ENCODE data around the gene RNF11.

RNF11 gene

GRCh38 chr1:51234721-51235425 lies 1.2 kb upstream of the RNF11 start:
- H3K27ac ChIP-seq (ENCODE audit: low read depth, low read length), result no peak overlapping the region
- peaks cover 10% of the 10 kb centered on the region; the same call in 1 of the 2 replicates for H4K20me1 ChIP-seq (ENCODE audit: low read depth, low read length)
- no peaks in the 10 kb centered on the region for H3K9me2 ChIP-seq (replicated peaks; ENCODE audit: insufficient read depth, low read length)
- H3F3A ChIP-seq (ENCODE audit: insufficient read depth), result peaks cover 13% of the 10 kb centered on the region
- no peaks in the 10 kb centered on the region for H3K36me3 ChIP-seq (ENCODE audit: low read length)
- no peak overlapping the region for H2AFZ ChIP-seq (ENCODE audit: low read depth, low read length, severe bottlenecking)
- H3K4me2 ChIP-seq (ENCODE audit: low read depth, low read length, poor library complexity, severe bottlenecking), result peak overlapping the region; percentile 90
- peaks cover 3% of the 10 kb centered on the region; the same call in 1 of the 2 replicates for H3K27me3 ChIP-seq (ENCODE audit: low read length)
- no peaks in the 10 kb centered on the region for H3K79me2 ChIP-seq (ENCODE audit: insufficient read depth, low read length)
- no peak overlapping the region for H3K9ac ChIP-seq (ENCODE audit: low read length)
- TF ChIP-seq CTCF (IDR thresholded peaks at IDR 0.05; ENCODE audit: insufficient read depth, low read length, poor library complexity, severe bottlenecking) (no peak), EZH2phosphoT487 (conservative IDR thresholded peaks at IDR 0.05; ENCODE audit: low read length) (no peak)
- no peaks in the 10 kb centered on the region for H3K9me3 ChIP-seq (ENCODE audit: insufficient read depth, low read length)
- H3K4me3 ChIP-seq (ENCODE audit: insufficient read depth, low read length, poor library complexity, severe bottlenecking), result no peak overlapping the region

- Histone ChIP-seq H3F3A (ENCODE audit: insufficient read depth) (peaks cover 13% of the 10 kb centered on the region), H3K27ac (ENCODE audit: low read depth, low read length) (no peak overlapping the region), H3K9me2 (replicated peaks; ENCODE audit: insufficient read depth, low read length) (no peaks in the 10 kb centered on the region), H3K36me3 (ENCODE audit: low read length) (no peaks in the 10 kb centered on the region), H3K79me2 (ENCODE audit: insufficient read depth, low read length) (no peaks in the 10 kb centered on the region), H3K9me3 (ENCODE audit: insufficient read depth, low read length) (no peaks in the 10 kb centered on the region), H4K20me1 (ENCODE audit: low read depth, low read length) (peaks cover 23% of the 10 kb centered on the region; the same call in 1 of the 2 replicates), H3K27me3 (ENCODE audit: low read length) (peaks cover 3% of the 10 kb centered on the region; the same call in 1 of the 2 replicates), H3K4me2 (ENCODE audit: low read depth, low read length, poor library complexity, severe bottlenecking) (peak overlapping the region; percentile 90), H2AFZ (ENCODE audit: low read depth, low read length, severe bottlenecking) (peak overlapping the region; percentile 95), H3K4me3 (ENCODE audit: insufficient read depth, low read length, poor library complexity, severe bottlenecking) (peak overlapping the region; percentile 77), H3K9ac (ENCODE audit: low read length) (peak overlapping the region; percentile 61)
- no peak for TF ChIP-seq CTCF (IDR thresholded peaks at IDR 0.05; ENCODE audit: insufficient read depth, low read length, poor library complexity, severe bottlenecking)
- no peak for TF ChIP-seq EZH2phosphoT487 (conservative IDR thresholded peaks at IDR 0.05; ENCODE audit: low read length)
These were observed 668 bp downstream of the RNF11 start for GRCh38 chr1:51236531-51237350.

GRCh38 chr1:51237351-51238033 lies 1.4 kb downstream of the RNF11 start:
- Histone ChIP-seq H3K27ac (ENCODE audit: low read depth, low read length) (no peak overlapping the region), H4K20me1 (ENCODE audit: low read depth, low read length) (peaks cover 24% of the 10 kb centered on the region), H3K79me2 (ENCODE audit: insufficient read depth, low read length) (no peaks in the 10 kb centered on the region), H3K36me3 (ENCODE audit: low read length) (no peaks in the 10 kb centered on the region), H3K9me2 (replicated peaks; ENCODE audit: insufficient read depth, low read length) (no peaks in the 10 kb centered on the region), H3K9ac (ENCODE audit: low read length) (no peak overlapping the region), H3F3A (ENCODE audit: insufficient read depth) (peaks cover 13% of the 10 kb centered on the region), H3K4me2 (ENCODE audit: low read depth, low read length, poor library complexity, severe bottlenecking) (peak overlapping the region; percentile 90), H2AFZ (ENCODE audit: low read depth, low read length, severe bottlenecking) (no peak overlapping the region), H3K4me3 (ENCODE audit: insufficient read depth, low read length, poor library complexity, severe bottlenecking) (no peak overlapping the region), H3K27me3 (ENCODE audit: low read length) (peaks cover 3% of the 10 kb centered on the region; the same call in 1 of the 2 replicates), H3K9me3 (ENCODE audit: insufficient read depth, low read length) (no peaks in the 10 kb centered on the region)
- TF ChIP-seq EZH2phosphoT487 (conservative IDR thresholded peaks at IDR 0.05; ENCODE audit: low read length) (no peak), CTCF (IDR thresholded peaks at IDR 0.05; ENCODE audit: insufficient read depth, low read length, poor library complexity, severe bottlenecking) (no peak)
